ENCODE data around the gene FAM120B.

The FAM120B gene

DNA sequence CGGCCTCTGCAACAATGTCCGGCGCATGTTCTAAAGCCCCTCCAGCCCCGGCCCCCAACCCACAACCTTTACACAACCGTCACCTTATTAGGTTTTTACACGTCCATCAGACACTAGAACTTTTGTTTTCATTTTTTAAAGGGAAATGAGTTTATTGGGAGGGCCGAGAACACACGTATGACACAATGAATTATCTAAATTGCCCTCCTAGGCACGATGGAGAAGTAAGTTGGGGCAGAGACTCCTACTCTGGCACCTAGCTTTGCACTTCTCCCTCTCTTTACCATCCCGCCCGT is 14.5 kb upstream of the FAM120B start:
- no peak overlapping the region for H3K4me3 ChIP-seq (ENCODE audit: low read length)
- H3K4me2 ChIP-seq (ENCODE audit: low read length), result peak overlapping the region; percentile 53; the same call in 1 of the 2 replicates
- 0 out of 2 replicates have a peak, but pooled peaks cover 3% of the 10 kb centered on the region for H4K20me1 ChIP-seq (ENCODE audit: control insufficient read depth, insufficient read depth, low read depth, low read length)
- H3K27ac ChIP-seq (ENCODE audit: low read depth, low read length), result no peak overlapping the region
- 0 out of 2 replicates have a peak, but pooled peaks cover 3% of the 10 kb centered on the region for H3F3A ChIP-seq (ENCODE audit: control insufficient read depth, insufficient read depth)
- H3K27me3 ChIP-seq (ENCODE audit: control insufficient read depth, low read length), result peaks cover 96% of the 10 kb centered on the region
- no peaks in the 10 kb centered on the region for H3K9me3 ChIP-seq (ENCODE audit: control insufficient read depth, insufficient read depth, low read length)
- peaks cover 40% of the 10 kb centered on the region for H3K4me1 ChIP-seq (ENCODE audit: control insufficient read depth, low read length)
- TF ChIP-seq, protein P1, sequence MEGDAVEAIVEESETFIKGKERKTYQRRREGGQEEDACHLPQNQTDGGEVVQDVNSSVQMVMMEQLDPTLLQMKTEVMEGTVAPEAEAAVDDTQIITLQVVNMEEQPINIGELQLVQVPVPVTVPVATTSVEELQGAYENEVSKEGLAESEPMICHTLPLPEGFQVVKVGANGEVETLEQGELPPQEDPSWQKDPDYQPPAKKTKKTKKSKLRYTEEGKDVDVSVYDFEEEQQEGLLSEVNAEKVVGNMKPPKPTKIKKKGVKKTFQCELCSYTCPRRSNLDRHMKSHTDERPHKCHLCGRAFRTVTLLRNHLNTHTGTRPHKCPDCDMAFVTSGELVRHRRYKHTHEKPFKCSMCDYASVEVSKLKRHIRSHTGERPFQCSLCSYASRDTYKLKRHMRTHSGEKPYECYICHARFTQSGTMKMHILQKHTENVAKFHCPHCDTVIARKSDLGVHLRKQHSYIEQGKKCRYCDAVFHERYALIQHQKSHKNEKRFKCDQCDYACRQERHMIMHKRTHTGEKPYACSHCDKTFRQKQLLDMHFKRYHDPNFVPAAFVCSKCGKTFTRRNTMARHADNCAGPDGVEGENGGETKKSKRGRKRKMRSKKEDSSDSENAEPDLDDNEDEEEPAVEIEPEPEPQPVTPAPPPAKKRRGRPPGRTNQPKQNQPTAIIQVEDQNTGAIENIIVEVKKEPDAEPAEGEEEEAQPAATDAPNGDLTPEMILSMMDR (IDR thresholded peaks at IDR 0.05; ENCODE audit: low read depth, low read length, poor library complexity, severe bottlenecking), result no peak
- TF ChIP-seq EZH2phosphoT487 (IDR thresholded peaks at IDR 0.05; ENCODE audit: borderline replicate concordance, low read length), result no peak
- no peaks in the 10 kb centered on the region for H3K79me2 ChIP-seq (ENCODE audit: control insufficient read depth, low read length)
- no peaks in the 10 kb centered on the region for H3K9me2 ChIP-seq (replicated peaks; ENCODE audit: control insufficient read depth, low read length)
- H3K36me3 ChIP-seq (ENCODE audit: control insufficient read depth, low read length), result no peaks in the 10 kb centered on the region

DNA sequence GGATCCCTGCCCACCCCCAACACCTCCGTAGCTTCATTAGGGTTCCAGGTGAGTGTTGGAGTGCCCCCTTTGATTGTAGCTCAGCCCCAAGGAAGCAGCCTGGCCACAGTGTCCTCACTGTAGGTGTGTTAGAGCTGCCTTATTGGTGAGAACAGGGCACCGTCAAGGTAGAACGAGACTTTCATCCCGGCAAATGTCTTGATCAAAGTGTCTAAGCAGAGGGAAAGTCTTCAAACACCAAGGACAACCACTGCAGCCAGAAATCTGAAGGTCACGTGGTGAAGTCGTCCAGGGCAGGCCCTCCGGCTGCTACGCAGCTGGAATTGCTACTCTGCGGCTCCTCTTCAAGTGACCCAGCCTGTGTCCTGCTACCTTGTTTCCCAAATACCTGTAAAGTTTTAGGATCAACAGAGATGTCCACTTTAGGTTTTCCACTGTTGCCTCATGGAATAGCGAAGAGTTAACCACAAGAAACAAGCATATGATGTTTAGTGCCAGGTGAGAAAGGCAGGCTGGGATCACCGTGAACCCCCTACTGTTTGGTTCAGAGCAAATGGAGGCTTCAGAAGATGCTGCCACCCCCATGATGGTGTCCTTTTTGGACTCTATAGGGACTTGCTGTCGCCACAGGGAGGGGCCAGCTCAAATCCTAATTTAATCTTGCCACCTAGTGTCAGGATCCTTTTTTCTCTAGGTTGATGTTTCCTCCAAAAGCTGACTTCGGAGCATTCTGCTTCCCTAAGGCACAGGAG is 14.0 kb upstream of the FAM120B start:
- Histone ChIP-seq H3K79me2 (ENCODE audit: control insufficient read depth, low read length) (no peaks in the 10 kb centered on the region), H3F3A (ENCODE audit: control insufficient read depth, insufficient read depth) (0 out of 2 replicates have a peak, but pooled peaks cover 3% of the 10 kb centered on the region), H3K27me3 (ENCODE audit: control insufficient read depth, low read length) (peaks cover 92% of the 10 kb centered on the region), H3K4me2 (ENCODE audit: low read length) (0 out of 2 replicates have a peak overlapping the region, but pooled peaks have one; percentile 53), H3K9me2 (replicated peaks; ENCODE audit: control insufficient read depth, low read length) (no peaks in the 10 kb centered on the region), H3K9me3 (ENCODE audit: control insufficient read depth, insufficient read depth, low read length) (no peaks in the 10 kb centered on the region), H3K4me1 (ENCODE audit: control insufficient read depth, low read length) (peaks cover 40% of the 10 kb centered on the region), H3K4me3 (ENCODE audit: low read length) (no peak overlapping the region), H3K27ac (ENCODE audit: low read depth, low read length) (no peak overlapping the region), H4K20me1 (ENCODE audit: control insufficient read depth, insufficient read depth, low read depth, low read length) (0 out of 2 replicates have a peak, but pooled peaks cover 3% of the 10 kb centered on the region), H3K36me3 (ENCODE audit: control insufficient read depth, low read length) (no peaks in the 10 kb centered on the region)
- TF ChIP-seq EZH2phosphoT487 (IDR thresholded peaks at IDR 0.05; ENCODE audit: borderline replicate concordance, low read length), result no peak; the same call in 1 of the 2 replicates
- TF ChIP-seq, protein P1 (IDR thresholded peaks at IDR 0.05; ENCODE audit: low read depth, low read length, poor library complexity, severe bottlenecking), result no peak

DNA sequence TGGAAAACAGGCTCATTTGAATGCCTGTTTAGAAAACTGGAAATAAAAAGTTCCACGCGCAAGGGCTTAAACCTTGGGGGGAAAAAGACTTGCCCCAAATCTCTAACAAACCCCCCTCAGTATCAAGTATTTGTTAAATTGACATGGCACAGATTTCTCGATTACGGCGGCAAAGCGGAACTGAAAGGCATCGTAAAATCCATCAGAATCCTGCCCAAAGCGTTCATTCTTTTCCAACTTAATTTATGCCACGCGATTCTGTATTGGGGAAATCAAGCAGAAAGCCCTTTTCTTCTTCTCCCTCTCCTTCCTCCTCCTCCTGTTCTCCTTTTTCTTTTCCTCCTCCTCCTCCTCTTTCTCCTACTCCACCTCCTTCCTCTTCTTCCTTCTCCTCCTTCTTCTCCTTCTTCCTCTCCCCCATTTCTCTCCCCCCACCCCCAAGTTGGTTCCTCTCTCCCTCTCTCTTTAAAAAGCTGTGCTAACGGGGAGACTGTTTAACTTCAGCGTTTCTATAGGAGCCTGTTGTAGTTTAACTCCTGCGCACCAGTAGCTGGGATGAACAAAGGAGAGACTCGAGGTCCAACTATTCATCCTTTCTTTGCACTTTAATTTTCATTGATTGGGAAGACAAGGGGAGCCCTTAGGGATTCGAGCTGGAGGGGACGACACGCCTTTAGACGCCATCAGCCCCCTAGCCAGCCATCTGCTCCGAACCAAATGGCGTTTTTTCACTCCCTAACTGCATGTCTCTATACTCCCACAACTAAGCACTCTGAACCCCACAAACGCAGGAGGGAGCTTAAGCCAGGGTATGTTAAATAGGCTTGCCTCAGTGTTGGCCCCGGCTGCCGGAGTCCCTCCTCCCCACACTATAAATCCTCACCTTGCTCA is 13.0 kb upstream of the FAM120B start:
- peaks cover 40% of the 10 kb centered on the region for H3K4me1 ChIP-seq (ENCODE audit: control insufficient read depth, low read length)
- 0 out of 2 replicates have a peak, but pooled peaks cover 3% of the 10 kb centered on the region for H4K20me1 ChIP-seq (ENCODE audit: control insufficient read depth, insufficient read depth, low read depth, low read length)
- no peaks in the 10 kb centered on the region for H3K9me2 ChIP-seq (replicated peaks; ENCODE audit: control insufficient read depth, low read length)
- 0 out of 2 replicates have a peak, but pooled peaks have one; percentile 34 for TF ChIP-seq EZH2phosphoT487 (IDR thresholded peaks at IDR 0.05; ENCODE audit: borderline replicate concordance, low read length)
- TF ChIP-seq, protein P1 (IDR thresholded peaks at IDR 0.05; ENCODE audit: low read depth, low read length, poor library complexity, severe bottlenecking), result no peak
- H3K4me2 ChIP-seq (ENCODE audit: low read length), result no peak overlapping the region
- no peaks in the 10 kb centered on the region for H3K9me3 ChIP-seq (ENCODE audit: control insufficient read depth, insufficient read depth, low read length)
- H3K79me2 ChIP-seq (ENCODE audit: control insufficient read depth, low read length), result no peaks in the 10 kb centered on the region
- no peaks in the 10 kb centered on the region for H3K36me3 ChIP-seq (ENCODE audit: control insufficient read depth, low read length)
- H3K27me3 ChIP-seq (ENCODE audit: control insufficient read depth, low read length), result peaks cover 87% of the 10 kb centered on the region
- no peak overlapping the region for H3K4me3 ChIP-seq (ENCODE audit: low read length)
- 0 out of 2 replicates have a peak, but pooled peaks cover 3% of the 10 kb centered on the region for H3F3A ChIP-seq (ENCODE audit: control insufficient read depth, insufficient read depth)
- H3K27ac ChIP-seq (ENCODE audit: low read depth, low read length), result no peak overlapping the region
